Stimulated activated CD4-positive, alpha-beta T cell treated with anti-CD3 and anti-CD28 coated beads, Interleukin-12 subunit alpha, Interleukin-12 subunit beta, amount 100 ng/mL, for 24 hours (primary cell): ENCODE data around the gene HECTD2.
"Not testable (repeated sequence)": the region's sequence is repeated elsewhere in the genome, so short reads cannot be mapped to it uniquely, and the experiment has no call there.

ENCODE experiments used
- DNase-seq, 2 experiments: peaks; one replicate each; pipeline ENCODE4 v3.0.0-alpha.2; 2020; ENCODE audit warnings: low read depth in 2 of 2

Gene HECTD2

GRCh38 chr10:91536733-91537132 lies 126.6 kb downstream of the HECTD2 start:
- no peak for DNase-seq

- no peak for DNase-seq
Observed at GRCh38 chr10:91537614-91538383, 127.7 kb downstream of the HECTD2 start.

GRCh38 chr10:91539930-91540329 lies 129.8 kb downstream of the HECTD2 start:
- DNase-seq, result no peak

- DNase-seq, result no peak
Observed at GRCh38 chr10:91540733-91541132, 130.6 kb downstream of the HECTD2 start.

GRCh38 chr10:91541481-91541880 lies 131.3 kb downstream of the HECTD2 start:
- no peak for DNase-seq

- DNase-seq, result no peak
Observed at GRCh38 chr10:91545384-91545783, 135.2 kb downstream of the HECTD2 start.

GRCh38 chr10:91545838-91546237 lies 135.7 kb downstream of the HECTD2 start:
- no peak for DNase-seq

GRCh38 chr10:91549262-91549661 lies 139.1 kb downstream of the HECTD2 start:
- no peak for DNase-seq

- DNase-seq, result no peak
Observed at GRCh38 chr10:91550021-91550420, 139.9 kb downstream of the HECTD2 start.

- DNase-seq, result no peak
Observed at GRCh38 chr10:91551856-91552255, 141.7 kb downstream of the HECTD2 start.

- no peak for DNase-seq
Observed at GRCh38 chr10:91552274-91553095, 142.3 kb downstream of the HECTD2 start.

- DNase-seq, result no peak
Observed at GRCh38 chr10:91555455-91555854, 145.3 kb downstream of the HECTD2 start.

- no peak for DNase-seq
Observed at GRCh38 chr10:91556691-91557566, 146.8 kb downstream of the HECTD2 start.

- no peak for DNase-seq
Observed at GRCh38 chr10:91557651-91558111, 147.5 kb downstream of the HECTD2 start.

- DNase-seq, result no peak
Observed at GRCh38 chr10:91558473-91558872, 148.3 kb downstream of the HECTD2 start.

GRCh38 chr10:91559169-91559568 lies 149.0 kb downstream of the HECTD2 start:
- DNase-seq, result no peak

- DNase-seq, result no peak
Observed at GRCh38 chr10:91559750-91560149, 149.6 kb downstream of the HECTD2 start.

- DNase-seq, result not testable (repeated sequence)
Observed at GRCh38 chr10:91560827-91561226, 150.7 kb downstream of the HECTD2 start.

- no peak for DNase-seq
Observed at GRCh38 chr10:91562839-91563581, 152.9 kb downstream of the HECTD2 start.

- DNase-seq, result no peak
Observed at GRCh38 chr10:91564026-91564425, 153.9 kb downstream of the HECTD2 start.
